Neutrophil (primary cell): ENCODE data around the gene HGS.

Source experiments
- H3K27ac ChIP-seq: fragments of 200-600 bp; sonication (generic); 2 replicates; pipeline ENCODE4 v1.5.1; 2016; ENCODE audit warnings: mild to moderate bottlenecking, moderate library complexity
- H3K27me3 ChIP-seq: fragments of 200-600 bp; sonication (generic); 2 replicates; pipeline ENCODE4 v1.6.0; 2016; ENCODE audit warnings: mild to moderate bottlenecking
- H3K36me3 ChIP-seq: fragments of 200-600 bp; sonication (generic); 2 replicates; pipeline ENCODE4 v1.5.1; 2017
- H3K4me1 ChIP-seq, 2 experiments: fragments of 200-600 bp in 1 of 2; sonication (generic) in 1 of 2; 1 replicate in 1 of 2; 2 replicates in 1 of 2; pipeline versions ENCODE4 v1.5.1 to v1.6.1; 2013 to 2016; ENCODE audit warnings: low read depth in 1 of 2, low read length in 1 of 2, mild to moderate bottlenecking in 1 of 2, moderate library complexity in 1 of 2; ENCODE audit not compliant: control insufficient read depth in 1 of 2, insufficient read depth in 1 of 2
- H3K4me3 ChIP-seq, 2 experiments: fragments of 200-600 bp in 1 of 2; sonication (generic) in 1 of 2; 1 replicate in 1 of 2; 2 replicates in 1 of 2; pipeline ENCODE4 v1.5.1; 2013 to 2016; ENCODE audit warnings: low read depth in 1 of 2, low read length in 1 of 2, mild to moderate bottlenecking in 1 of 2, moderate library complexity in 1 of 2
- H3K9me3 ChIP-seq: fragments of 200-600 bp; sonication (generic); 2 replicates; pipeline ENCODE4 v1.5.1; 2016
- TF ChIP-seq, protein P1 (sequence below): fragments of 200-600 bp; sonication (generic); IDR thresholded peaks from 2 replicates; pipeline ENCODE4 v1.5.1; 2016; ENCODE audit warnings: antibody characterized with exemption

The HGS gene, protein sequence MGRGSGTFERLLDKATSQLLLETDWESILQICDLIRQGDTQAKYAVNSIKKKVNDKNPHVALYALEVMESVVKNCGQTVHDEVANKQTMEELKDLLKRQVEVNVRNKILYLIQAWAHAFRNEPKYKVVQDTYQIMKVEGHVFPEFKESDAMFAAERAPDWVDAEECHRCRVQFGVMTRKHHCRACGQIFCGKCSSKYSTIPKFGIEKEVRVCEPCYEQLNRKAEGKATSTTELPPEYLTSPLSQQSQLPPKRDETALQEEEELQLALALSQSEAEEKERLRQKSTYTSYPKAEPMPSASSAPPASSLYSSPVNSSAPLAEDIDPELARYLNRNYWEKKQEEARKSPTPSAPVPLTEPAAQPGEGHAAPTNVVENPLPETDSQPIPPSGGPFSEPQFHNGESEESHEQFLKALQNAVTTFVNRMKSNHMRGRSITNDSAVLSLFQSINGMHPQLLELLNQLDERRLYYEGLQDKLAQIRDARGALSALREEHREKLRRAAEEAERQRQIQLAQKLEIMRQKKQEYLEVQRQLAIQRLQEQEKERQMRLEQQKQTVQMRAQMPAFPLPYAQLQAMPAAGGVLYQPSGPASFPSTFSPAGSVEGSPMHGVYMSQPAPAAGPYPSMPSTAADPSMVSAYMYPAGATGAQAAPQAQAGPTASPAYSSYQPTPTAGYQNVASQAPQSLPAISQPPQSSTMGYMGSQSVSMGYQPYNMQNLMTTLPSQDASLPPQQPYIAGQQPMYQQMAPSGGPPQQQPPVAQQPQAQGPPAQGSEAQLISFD

DNA sequence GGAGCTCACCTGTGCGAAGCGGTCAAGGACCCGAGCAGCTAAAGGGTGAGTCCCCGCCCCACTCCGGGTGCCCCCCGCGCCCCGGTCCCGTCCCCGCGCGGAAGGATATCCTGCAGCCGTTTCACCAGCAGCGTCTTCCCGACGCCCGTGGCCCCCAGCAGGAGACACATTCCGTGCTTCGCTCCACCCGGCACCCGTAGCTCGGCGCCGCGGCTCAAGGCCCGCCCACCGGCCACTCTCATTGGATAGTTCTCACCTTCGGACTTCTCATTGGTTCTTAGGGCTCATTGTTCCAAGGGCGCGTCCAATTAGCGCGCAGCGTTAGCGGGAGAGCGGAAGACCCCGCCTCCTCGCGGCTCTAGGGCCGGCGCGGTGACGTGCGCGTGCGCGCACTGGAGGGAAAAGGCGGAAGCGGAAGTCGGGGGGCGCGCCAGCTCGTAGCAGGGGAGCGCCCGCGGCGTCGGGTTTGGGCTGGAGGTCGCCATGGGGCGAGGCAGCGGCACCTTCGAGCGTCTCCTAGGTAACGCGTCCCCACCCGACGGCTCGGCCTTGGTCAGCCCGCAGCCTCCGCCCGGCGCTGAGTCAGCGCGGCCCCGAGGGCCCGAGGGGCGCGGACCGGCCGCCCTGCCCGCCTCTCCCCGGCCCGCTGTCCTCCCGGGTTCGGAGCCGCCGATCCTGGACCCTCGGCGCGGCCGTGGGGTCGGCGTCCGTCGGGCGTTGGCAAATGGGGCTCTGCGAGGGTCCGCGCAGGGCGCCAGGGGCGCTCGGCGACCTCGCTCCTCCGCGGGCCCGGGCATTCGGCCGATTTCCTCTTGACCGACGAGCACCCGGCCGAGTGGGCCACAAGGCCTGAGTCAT is at the start of gene HGS, which contains the start of gene ARL16:
Gene HGS (plus strand): TSS at position 428 of the 858 bp plus-strand sequence. CDS start 56 bp downstream, at position 484.
Gene ARL16 (minus strand): TSS at position 214 of the 858 bp plus-strand sequence. CDS start 44 bp downstream, at position 170.
- Histone ChIP-seq H3K9me3 (no peaks in the 10 kb centered on the region), H3K4me1 (peaks cover 23 to 25% of the 10 kb centered on the region in 2 experiments), H3K27ac (peak within 1 kb of the TSS; percentile 82), H3K27me3 (no peaks in the 10 kb centered on the region), H3K4me3 (peak within 1 kb of the TSS; percentile 84 to 96), H3K36me3 (peaks cover 38% of the 10 kb centered on the region)
- TF ChIP-seq, protein P1, sequence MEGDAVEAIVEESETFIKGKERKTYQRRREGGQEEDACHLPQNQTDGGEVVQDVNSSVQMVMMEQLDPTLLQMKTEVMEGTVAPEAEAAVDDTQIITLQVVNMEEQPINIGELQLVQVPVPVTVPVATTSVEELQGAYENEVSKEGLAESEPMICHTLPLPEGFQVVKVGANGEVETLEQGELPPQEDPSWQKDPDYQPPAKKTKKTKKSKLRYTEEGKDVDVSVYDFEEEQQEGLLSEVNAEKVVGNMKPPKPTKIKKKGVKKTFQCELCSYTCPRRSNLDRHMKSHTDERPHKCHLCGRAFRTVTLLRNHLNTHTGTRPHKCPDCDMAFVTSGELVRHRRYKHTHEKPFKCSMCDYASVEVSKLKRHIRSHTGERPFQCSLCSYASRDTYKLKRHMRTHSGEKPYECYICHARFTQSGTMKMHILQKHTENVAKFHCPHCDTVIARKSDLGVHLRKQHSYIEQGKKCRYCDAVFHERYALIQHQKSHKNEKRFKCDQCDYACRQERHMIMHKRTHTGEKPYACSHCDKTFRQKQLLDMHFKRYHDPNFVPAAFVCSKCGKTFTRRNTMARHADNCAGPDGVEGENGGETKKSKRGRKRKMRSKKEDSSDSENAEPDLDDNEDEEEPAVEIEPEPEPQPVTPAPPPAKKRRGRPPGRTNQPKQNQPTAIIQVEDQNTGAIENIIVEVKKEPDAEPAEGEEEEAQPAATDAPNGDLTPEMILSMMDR: peak; percentile 36

DNA sequence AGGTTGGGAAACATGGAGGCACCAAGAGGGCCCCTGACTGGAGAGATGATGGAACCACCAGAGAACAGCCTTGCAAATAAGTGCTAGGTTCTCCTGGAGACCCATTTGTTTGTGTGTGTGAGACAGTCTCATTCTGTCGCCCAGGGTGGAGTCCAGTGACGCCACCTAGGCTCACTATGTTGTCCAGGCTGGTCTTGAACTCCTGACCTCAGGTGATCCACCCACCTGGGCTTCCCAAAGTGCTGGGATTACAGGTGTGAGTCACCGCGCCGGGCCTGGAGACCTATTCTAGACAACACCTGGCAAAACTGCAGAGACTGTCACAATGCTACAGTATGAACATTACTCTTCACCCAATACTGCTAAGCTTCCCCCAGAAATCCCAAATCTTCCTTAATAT is 48.4 kb upstream of the HGS start:
- peak overlapping the region in 1 of 2 experiments; percentile 68 for H3K4me3 ChIP-seq
- H3K4me1 ChIP-seq: peaks cover 19 to 21% of the 10 kb centered on the region in 2 experiments
- no peak overlapping the region for H3K27ac ChIP-seq
- no peaks in the 10 kb centered on the region for H3K9me3 ChIP-seq
- peaks cover 4% of the 10 kb centered on the region for H3K27me3 ChIP-seq
- TF ChIP-seq, protein P1: no peak
- H3K36me3 ChIP-seq: no peaks in the 10 kb centered on the region

DNA sequence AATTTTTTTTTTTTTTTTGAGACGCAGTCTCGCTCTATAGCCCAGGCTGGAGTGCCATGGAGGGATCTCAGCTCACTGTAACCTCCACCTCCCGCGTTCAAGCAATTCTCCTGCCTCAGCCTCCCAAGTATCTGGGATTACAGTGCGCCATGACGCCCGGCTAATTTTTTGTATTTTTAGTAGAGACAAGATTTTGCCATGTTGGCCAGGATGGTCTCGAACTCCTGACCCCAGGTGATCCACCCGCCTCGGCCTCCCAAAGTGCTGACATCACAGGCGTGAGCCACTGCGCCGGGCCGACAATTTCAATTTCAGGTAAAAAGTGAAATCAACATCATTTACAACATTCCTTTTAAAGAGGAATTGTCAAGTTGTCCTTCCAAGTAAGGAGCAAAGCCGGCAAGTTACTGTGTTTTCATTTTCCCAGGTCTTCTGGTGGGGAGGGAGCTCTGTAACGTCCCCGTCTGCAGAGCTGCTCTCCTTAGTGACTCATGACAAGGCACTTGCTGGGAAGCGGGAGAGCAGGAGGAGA is 47.8 kb upstream of the HGS start:
- peak overlapping the region; percentile 90 for H3K27ac ChIP-seq
- TF ChIP-seq, protein P1: no peak
- peaks cover 4% of the 10 kb centered on the region for H3K27me3 ChIP-seq
- H3K4me1 ChIP-seq: peaks cover 19 to 21% of the 10 kb centered on the region in 2 experiments
- H3K36me3 ChIP-seq: no peaks in the 10 kb centered on the region
- no peaks in the 10 kb centered on the region for H3K9me3 ChIP-seq
- peak overlapping the region; percentile 68 to 78 for H3K4me3 ChIP-seq

DNA sequence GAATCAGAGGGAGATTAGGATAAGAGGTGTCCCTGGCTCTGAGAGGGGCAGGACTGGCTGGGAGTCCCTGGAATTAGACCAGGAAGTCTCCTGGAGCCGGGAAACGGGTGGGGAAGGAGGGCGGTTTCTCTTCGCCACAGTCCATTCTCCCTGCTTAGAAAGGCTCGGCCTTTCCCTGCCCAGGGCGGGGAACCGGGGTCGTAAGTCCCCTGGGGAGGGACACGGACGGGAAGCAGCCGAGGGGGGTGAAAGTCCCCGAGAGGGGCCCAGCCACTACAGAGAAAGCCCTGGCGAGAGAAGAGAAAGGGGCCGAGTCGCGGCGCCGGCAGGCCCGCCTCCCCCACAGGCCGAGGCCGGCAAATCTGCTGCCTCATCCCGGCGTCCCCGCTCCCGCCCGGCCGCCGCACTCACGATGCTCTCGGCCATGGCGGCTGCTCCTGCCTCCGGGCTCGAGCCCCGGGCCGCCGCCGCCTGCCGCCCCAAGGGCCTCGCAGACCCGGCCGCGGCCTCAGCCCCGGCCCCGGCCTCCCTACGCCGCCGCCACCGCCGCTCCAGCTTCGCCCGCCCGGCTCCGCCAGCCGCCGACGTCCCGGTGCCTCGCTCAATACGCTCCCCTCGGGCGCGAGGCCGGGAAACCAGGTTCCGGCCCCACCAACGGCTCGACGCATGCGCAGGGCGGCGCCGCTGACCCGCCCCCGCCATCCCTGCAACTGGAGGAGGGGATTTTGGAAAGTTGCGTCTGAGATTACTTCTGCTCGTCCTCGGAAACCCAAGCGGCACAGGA is 47.1 kb upstream of the HGS start, which contains the start of the genes NPLOC4 and TSPAN10:
Gene NPLOC4 (minus strand): TSS at position 608 of the 784 bp plus-strand sequence. CDS start 182 bp downstream, at position 426.
Gene TSPAN10 (plus strand): TSS at position 692 of the 784 bp plus-strand sequence. CDS start 5,217 bp downstream, outside the sequence.
- peaks cover 4% of the 10 kb centered on the region for H3K27me3 ChIP-seq
- H3K4me1 ChIP-seq: peaks cover 19 to 21% of the 10 kb centered on the region in 2 experiments
- peak within 1 kb of the TSS; percentile 68 to 78 for H3K4me3 ChIP-seq
- H3K27ac ChIP-seq: peak within 1 kb of the TSS; percentile 90
- no peaks in the 10 kb centered on the region for H3K9me3 ChIP-seq
- H3K36me3 ChIP-seq: no peaks in the 10 kb centered on the region
- TF ChIP-seq, protein P1: no peak
